Psoas muscle (tissue), 8 donors: ENCODE results near the gene OSGEP. TPM values are rescaled to one million over a fixed set of nuclear protein-coding genes. Genes with fewer than 3 reads are reported as not detected.

Experiments
- ATAC-seq, 4 donors: fragments of 200-7000 bp; cut with Tn5 transposase; one replicate each; pipeline ENCODE4 v1.9.1; 2020; ENCODE audit warnings: moderate library complexity in 3 of 4, mild to moderate bottlenecking in 2 of 4
- DNase-seq, 2 donors: peaks; one replicate each; pipeline ENCODE4 v3.0.0-alpha.2; 2020
- H3K27ac ChIP-seq: fragments of 200-600 bp; one replicate; pipeline ENCODE4 v1.8.0; 2022
- H3K27me3 ChIP-seq, 3 donors: fragments of 200-600 bp in 1 of 3; one replicate each; pipeline versions ENCODE4 v1.6.1 to v1.8.0; 2013 to 2022; ENCODE audit warnings: low read length in 2 of 3, mild to moderate bottlenecking in 2 of 3, moderate library complexity in 1 of 3; ENCODE audit not compliant: insufficient read depth in 3 of 3
- H3K36me3 ChIP-seq, 2 donors: fragments of 200-600 bp in 1 of 2; one replicate each; pipeline versions ENCODE4 v1.6.1 to v1.8.0; 2013 to 2022; ENCODE audit warnings: low read depth in 1 of 2, mild to moderate bottlenecking in 1 of 2, moderate library complexity in 1 of 2; ENCODE audit not compliant: insufficient read depth in 1 of 2
- H3K4me1 ChIP-seq: fragments of 200-600 bp; one replicate; pipeline ENCODE4 v1.8.0; 2022
- H3K4me3 ChIP-seq: fragments of 200-600 bp; one replicate; pipeline ENCODE4 v1.8.0; 2022; ENCODE audit warnings: mild to moderate bottlenecking
- H3K9me3 ChIP-seq: fragments of 200-600 bp; one replicate; pipeline ENCODE4 v1.8.0; 2022
- CTCF ChIP-seq: fragments of 200-600 bp; IDR thresholded peaks from one replicate; pipeline ENCODE4 v1.8.0; 2022; ENCODE audit warnings: antibody characterized with exemption
- WGBS, 3 donors: extraction: QIAGEN DNeasy Blood & Tissue Kit; methylation state at CpG; one replicate each; pipeline versions ENCODE4 v1.1.6 to v1.1.7; 2013; 5-methylcytosine and 5-hydroxymethylcytosine counted together
- intact Hi-C, 2 donors: fragments of 100-400 bp; cut with DNase I; formaldehyde crosslinking; loops; one replicate each; pipeline versions ENCODE4 v1.11.0 to v1.14.2; 2022
- polyA plus RNA-seq, 3 donors: library from polyadenylated mRNA; stranded (reverse); fragments of 200-250 nt; gene quantifications; one replicate each; pipeline ENCODE4 v1.2.3, GENCODE V29; 2013
- total RNA-seq, 4 donors: library from RNA; stranded (reverse); fragmentation: NEBNext Ultra II Directional in 2 of 4; extraction: Animal tissue kit (Norgen Biotek cat#: 25700) in 2 of 4; gene quantifications; one replicate each; pipeline versions ENCODE4 v1.2.1 to v1.2.4, GENCODE V29; 2021 to 2023
- donor health status: healthy with polysubstance abuse.
- donor health status: DM: no; HTN: no; CAD: no; lungs with moderate emphysema.
- donor health status: Bipolar disorder and iron deficiency.
- donor health status: healthy.
- donor health status: DM: yes; HTN: yes; CAD: no.
- donor health status: DM: no; HTN: no; CAD: no.
- donor health status: DM: no; HTN: no; CAD: no.
- donor health status: DM: yes; HTN: yes; CAD: no.

The OSGEP gene
- total and polyA plus RNA-seq, 7 donors = 16.6 to 24.4 (median 18.2) TPM

DNA sequence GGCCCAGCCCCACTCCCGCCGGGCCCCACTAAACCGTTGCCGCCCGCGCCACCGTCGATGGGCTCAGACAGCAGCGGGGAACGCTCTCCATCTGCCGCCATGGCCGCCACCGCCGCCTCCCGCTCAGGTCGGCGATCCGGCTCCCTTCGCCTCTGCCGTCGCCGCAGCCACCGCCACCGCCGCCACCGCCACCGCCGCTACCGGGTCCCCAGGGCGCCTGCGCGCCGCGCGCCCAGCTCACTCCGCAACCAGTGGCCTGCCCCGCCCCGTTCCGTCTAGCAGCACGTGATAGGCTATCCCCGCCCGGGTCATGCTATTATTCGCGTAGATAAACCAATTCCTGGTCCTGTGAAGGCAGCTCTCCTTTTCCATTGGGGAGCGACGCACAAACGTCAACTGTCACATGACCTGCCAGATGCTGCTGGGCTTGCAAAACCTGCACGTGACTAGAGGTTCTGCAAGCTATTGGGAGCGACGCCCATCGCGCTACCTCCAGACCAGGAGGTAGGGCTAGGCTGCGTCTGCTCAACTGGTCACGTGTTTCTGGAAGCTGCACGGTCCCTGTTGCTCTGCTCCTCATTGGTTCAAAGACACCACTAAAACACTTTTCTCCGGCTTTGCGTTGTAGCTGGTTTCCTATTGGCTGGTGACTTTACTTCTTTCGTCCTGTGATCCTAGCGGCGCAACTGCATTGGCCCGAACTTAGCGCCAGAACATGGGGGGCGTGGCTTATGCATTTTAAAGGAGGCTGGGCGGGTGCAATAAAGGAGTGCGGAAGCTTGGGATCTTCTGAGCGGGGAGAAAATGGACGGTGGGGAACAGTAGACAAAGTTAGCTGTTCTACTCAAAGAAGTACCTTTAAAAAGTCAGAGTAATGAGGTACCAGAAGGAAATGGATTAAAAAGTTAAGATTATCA is 6.9 kb upstream of the OSGEP start, which contains the start of gene PIP4P1:
Gene PIP4P1 (minus strand): TSS at position 210 of the 917 bp plus-strand sequence. CDS start 109 bp downstream, at position 101.
- H3K4me3 ChIP-seq = peak within 1 kb of the TSS; percentile 87
- intact Hi-C loops = loop anchor here in 1 of 2 donors (5.0 to 10.0 kb wide), 3 partner anchors 119 to 641 kb away; partner anchors contain the start of genes ANG, PARP2, RNASE4 and TMEM253
- WGBS, 3 donors = 0% methylated on average over 42 to 67 of the region's 67 CpGs
- H3K9me3 ChIP-seq = no peaks in the 10 kb centered on the region
- H3K4me1 ChIP-seq = peaks cover 16% of the 10 kb centered on the region
- H3K27ac ChIP-seq = peak within 1 kb of the TSS; percentile 95
- peak; percentile 95 to 96 (median 96) for ATAC-seq
- peak; percentile 99 for DNase-seq
- H3K36me3 ChIP-seq = peaks cover 0 to 39% of the 10 kb centered on the region in 2 donors
- TF ChIP-seq CTCF = no peak
- no peaks in the 10 kb centered on the region for H3K27me3 ChIP-seq

DNA sequence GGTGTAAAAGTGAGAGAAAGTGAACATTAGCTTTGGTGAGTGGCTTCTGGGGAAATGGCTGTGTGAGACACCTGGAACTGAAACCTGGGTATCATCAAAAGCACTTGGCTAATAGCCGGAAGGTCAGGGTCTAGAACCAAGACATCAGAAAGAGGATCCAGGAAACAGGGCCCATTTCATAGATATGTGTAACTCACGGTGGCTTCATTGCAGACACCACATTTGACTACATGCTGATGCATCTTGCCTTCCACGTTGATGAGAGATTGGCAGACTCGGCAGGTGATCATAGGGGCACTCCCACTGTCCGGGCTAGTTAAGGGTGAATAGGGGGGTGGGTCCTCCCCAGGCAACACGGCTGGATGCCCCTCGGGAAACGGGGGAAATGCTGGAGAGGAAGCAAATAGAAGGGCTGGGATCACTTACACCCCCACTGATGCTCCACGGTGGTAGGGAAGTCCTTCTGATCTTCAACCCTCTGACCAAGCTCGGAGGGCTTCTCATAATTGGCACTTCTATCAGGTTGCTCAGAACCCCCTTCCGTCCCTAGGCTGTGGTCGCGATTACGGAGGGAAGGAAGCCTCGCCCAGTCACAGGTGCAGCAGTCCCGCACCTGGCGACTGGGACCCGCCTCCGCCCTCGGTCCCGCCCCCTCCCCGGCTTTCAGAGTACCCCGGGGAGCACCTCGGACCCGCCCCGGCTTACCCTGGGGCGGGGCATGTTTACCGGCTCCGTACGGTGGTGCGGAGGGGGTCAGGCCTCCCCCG is 6.0 kb upstream of the OSGEP start:
- Histone ChIP-seq H3K27me3 (no peaks in the 10 kb centered on the region), H3K27ac (peak overlapping the region; percentile 95), H3K4me3 (peak overlapping the region; percentile 87), H3K9me3 (no peaks in the 10 kb centered on the region), H3K36me3 (peaks cover 0 to 43% of the 10 kb centered on the region in 2 donors), H3K4me1 (peaks cover 24% of the 10 kb centered on the region)
- no peak for TF ChIP-seq CTCF
- intact Hi-C loops = loop anchor here in 1 of 2 donors (5.0 to 10.0 kb wide), 3 partner anchors 118 to 642 kb away; partner anchors contain the start of genes ANG, PARP2, RNASE4 and TMEM253
- WGBS, 3 donors = 4 to 6% (median 6%) methylated on average over 25 to 32 of the region's 32 CpGs
- ATAC-seq = peak; percentile 2 to 14 (median 5)
- DNase-seq = no peak

DNA sequence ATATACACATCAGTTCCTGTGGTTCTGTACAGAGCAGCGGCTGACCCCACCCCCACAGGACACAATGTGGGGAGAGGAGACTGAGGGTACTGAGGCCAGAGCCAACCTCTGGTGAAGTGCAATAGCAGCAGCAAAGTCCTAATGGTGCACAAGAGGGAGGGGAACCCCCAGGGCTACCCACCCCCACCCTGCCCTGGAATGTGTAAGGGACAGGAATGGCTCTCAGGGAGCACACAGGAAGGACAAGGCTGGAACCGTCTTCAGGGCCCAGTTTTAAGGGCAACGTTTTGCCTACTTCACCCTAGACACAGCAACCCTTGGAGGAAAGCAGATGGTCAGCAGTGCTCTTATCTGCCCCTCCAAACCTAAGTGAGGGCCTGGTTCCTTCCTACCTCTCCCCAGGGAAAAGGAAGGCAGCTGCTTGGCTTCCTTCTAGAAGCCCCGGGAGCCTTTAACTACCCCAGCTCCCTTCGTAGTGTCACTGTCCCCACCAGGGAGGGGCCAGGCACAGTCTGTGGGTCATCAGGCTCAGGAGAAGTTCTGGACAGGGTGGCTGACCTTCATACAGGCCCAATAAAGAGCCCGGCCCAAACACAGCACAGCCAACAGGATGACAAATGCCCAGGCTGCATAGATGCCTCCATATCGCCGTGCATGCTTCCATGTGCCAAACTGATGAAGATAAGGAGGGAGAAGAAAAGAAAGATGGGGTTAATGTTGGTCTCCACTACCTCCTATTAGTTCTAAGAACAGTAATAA is 3.6 kb upstream of the OSGEP start:
- peaks cover 0 to 43% of the 10 kb centered on the region in 2 donors for H3K36me3 ChIP-seq
- ATAC-seq = no peak
- DNase-seq = no peak
- H3K9me3 ChIP-seq = no peaks in the 10 kb centered on the region
- H3K4me1 ChIP-seq = peaks cover 31% of the 10 kb centered on the region
- 47 to 54% (median 52%) methylated on average over 8 of the region's 8 CpGs for WGBS, 3 donors
- no peak overlapping the region for H3K4me3 ChIP-seq
- TF ChIP-seq CTCF = no peak
- intact Hi-C loops = loop anchor here in 1 of 2 donors (5.0 kb wide), 1 partner anchor 224 kb away; the partner anchor contains the start of gene RNASE4
- no peak overlapping the region for H3K27ac ChIP-seq
- H3K27me3 ChIP-seq = no peaks in the 10 kb centered on the region

DNA sequence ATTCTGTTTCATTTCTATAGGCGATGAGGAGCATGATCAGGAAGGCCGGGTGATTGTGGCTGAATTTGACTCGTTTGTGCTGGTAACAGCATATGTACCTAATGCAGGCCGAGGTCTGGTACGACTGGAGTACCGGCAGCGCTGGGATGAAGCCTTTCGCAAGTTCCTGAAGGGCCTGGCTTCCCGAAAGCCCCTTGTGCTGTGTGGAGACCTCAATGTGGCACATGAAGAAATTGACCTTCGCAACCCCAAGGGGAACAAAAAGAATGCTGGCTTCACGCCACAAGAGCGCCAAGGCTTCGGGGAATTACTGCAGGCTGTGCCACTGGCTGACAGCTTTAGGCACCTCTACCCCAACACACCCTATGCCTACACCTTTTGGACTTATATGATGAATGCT is 2.4 kb upstream of the OSGEP start:
- H3K27me3 ChIP-seq = no peaks in the 10 kb centered on the region
- H3K4me3 ChIP-seq = no peak overlapping the region
- 75 to 80% (median 78%) methylated on average over 13 of the region's 13 CpGs for WGBS, 3 donors
- peak overlapping the region; percentile 0 for H3K27ac ChIP-seq
- no peak for ATAC-seq
- no peak for TF ChIP-seq CTCF
- peaks cover 35% of the 10 kb centered on the region for H3K4me1 ChIP-seq
- intact Hi-C loops = loop anchor here in 1 of 2 donors (5.0 kb wide), 1 partner anchor 225 kb away; the partner anchor contains the start of gene RNASE4
- no peaks in the 10 kb centered on the region for H3K9me3 ChIP-seq
- H3K36me3 ChIP-seq = peaks cover 0 to 51% of the 10 kb centered on the region in 2 donors
- DNase-seq = no peak
